ENCODE data around the gene RBM14.
"Not testable (repeated sequence)": the region's sequence is repeated elsewhere in the genome, so short reads cannot be mapped to it uniquely, and the experiment has no call there.

RBM14 gene

GRCh38 chr11:66586136-66586535 is 30.3 kb upstream of the RBM14 start:
- no peak for FAIRE-seq

GRCh38 chr11:66589315-66589714 is 27.1 kb upstream of the RBM14 start:
- FAIRE-seq; DNase-seq (ENCODE audit: insufficient read length): not testable (repeated sequence)

More at GRCh38 chr11:66586136-66586535, 30.3 kb upstream of the RBM14 start:
- TF ChIP-seq POLR2A (IDR thresholded peaks at IDR 0.05; ENCODE audit: low read depth, low read length) (no peak), TAF1 (IDR thresholded peaks at IDR 0.05; ENCODE audit: borderline replicate concordance, low read depth, low read length) (no peak), POLR2AphosphoS5 (IDR thresholded peaks at IDR 0.05; ENCODE audit: low read depth, low read length) (no peak)
- no peak for DNase-seq (ENCODE audit: insufficient read length)

GRCh38 chr11:66589996-66590675 is 26.3 kb upstream of the RBM14 start:
- no peak for DNase-seq (ENCODE audit: insufficient read length)

GRCh38 chr11:66591175-66591574 is 25.3 kb upstream of the RBM14 start:
- no peak for DNase-seq (ENCODE audit: insufficient read length)
- TF ChIP-seq POLR2AphosphoS5 (IDR thresholded peaks at IDR 0.05; ENCODE audit: low read depth, low read length) = no peak
- TF ChIP-seq TAF1 (IDR thresholded peaks at IDR 0.05; ENCODE audit: borderline replicate concordance, low read depth, low read length) = no peak
- no peak for TF ChIP-seq POLR2A (IDR thresholded peaks at IDR 0.05; ENCODE audit: low read depth, low read length)
- no peak for FAIRE-seq

More at GRCh38 chr11:66589996-66590675, 26.3 kb upstream of the RBM14 start:
- FAIRE-seq = no peak
- no peak for TF ChIP-seq POLR2AphosphoS5 (IDR thresholded peaks at IDR 0.05; ENCODE audit: low read depth, low read length)
- no peak for TF ChIP-seq POLR2A (IDR thresholded peaks at IDR 0.05; ENCODE audit: low read depth, low read length)
- no peak for TF ChIP-seq TAF1 (IDR thresholded peaks at IDR 0.05; ENCODE audit: borderline replicate concordance, low read depth, low read length)

GRCh38 chr11:66592457-66593302 is 23.8 kb upstream of the RBM14 start, which contains the start of the genes CCDC87 and CCS:
Gene CCDC87, minus strand, starts transcription at chr11:66593063. Its CDS starts 48 bp downstream, at chr11:66593015.
Gene CCS, plus strand, starts transcription at chr11:66593185. Its CDS starts 77 bp downstream, at chr11:66593262.
- peak; percentile 100 for DNase-seq (ENCODE audit: insufficient read length)
- peak; percentile 99 for FAIRE-seq
- TF ChIP-seq POLR2A (IDR thresholded peaks at IDR 0.05; ENCODE audit: low read depth, low read length) (peak; percentile 97), TAF1 (IDR thresholded peaks at IDR 0.05; ENCODE audit: borderline replicate concordance, low read depth, low read length) (peak; percentile 27; the same call in 1 of the 2 replicates), POLR2AphosphoS5 (IDR thresholded peaks at IDR 0.05; ENCODE audit: low read depth, low read length) (peak; percentile 96)

GRCh38 chr11:66593303-66593635 is 23.2 kb upstream of the RBM14 start:
- no peak for TF ChIP-seq POLR2A (IDR thresholded peaks at IDR 0.05; ENCODE audit: low read depth, low read length)
- no peak for TF ChIP-seq POLR2AphosphoS5 (IDR thresholded peaks at IDR 0.05; ENCODE audit: low read depth, low read length)
- no peak for TF ChIP-seq TAF1 (IDR thresholded peaks at IDR 0.05; ENCODE audit: borderline replicate concordance, low read depth, low read length)
- DNase-seq (ENCODE audit: insufficient read length) (no peak), FAIRE-seq (no peak)

GRCh38 chr11:66593650-66594049 is 22.8 kb upstream of the RBM14 start:
- FAIRE-seq = no peak
- no peak for DNase-seq (ENCODE audit: insufficient read length)
- TF ChIP-seq POLR2A (IDR thresholded peaks at IDR 0.05; ENCODE audit: low read depth, low read length) (no peak), POLR2AphosphoS5 (IDR thresholded peaks at IDR 0.05; ENCODE audit: low read depth, low read length) (no peak), TAF1 (IDR thresholded peaks at IDR 0.05; ENCODE audit: borderline replicate concordance, low read depth, low read length) (no peak)

- FAIRE-seq (no peak), DNase-seq (ENCODE audit: insufficient read length) (no peak)
- TF ChIP-seq POLR2AphosphoS5 (IDR thresholded peaks at IDR 0.05; ENCODE audit: low read depth, low read length) (no peak), TAF1 (IDR thresholded peaks at IDR 0.05; ENCODE audit: borderline replicate concordance, low read depth, low read length) (no peak), POLR2A (IDR thresholded peaks at IDR 0.05; ENCODE audit: low read depth, low read length) (no peak)
Observed at GRCh38 chr11:66595245-66595904, 21.1 kb upstream of the RBM14 start.

GRCh38 chr11:66598993-66599392 is 17.4 kb upstream of the RBM14 start:
- TF ChIP-seq POLR2AphosphoS5 (IDR thresholded peaks at IDR 0.05; ENCODE audit: low read depth, low read length) = no peak
- TF ChIP-seq POLR2A (IDR thresholded peaks at IDR 0.05; ENCODE audit: low read depth, low read length) = no peak
- TF ChIP-seq TAF1 (IDR thresholded peaks at IDR 0.05; ENCODE audit: borderline replicate concordance, low read depth, low read length) = no peak
- DNase-seq (ENCODE audit: insufficient read length) (no peak), FAIRE-seq (no peak)

GRCh38 chr11:66600219-66600618 is 16.2 kb upstream of the RBM14 start:
- DNase-seq (ENCODE audit: insufficient read length) (no peak), FAIRE-seq (no peak)
- no peak for TF ChIP-seq TAF1 (IDR thresholded peaks at IDR 0.05; ENCODE audit: borderline replicate concordance, low read depth, low read length)
- TF ChIP-seq POLR2AphosphoS5 (IDR thresholded peaks at IDR 0.05; ENCODE audit: low read depth, low read length) = no peak
- TF ChIP-seq POLR2A (IDR thresholded peaks at IDR 0.05; ENCODE audit: low read depth, low read length) = no peak

- FAIRE-seq (no peak), DNase-seq (ENCODE audit: insufficient read length) (no peak)
- no peak for TF ChIP-seq POLR2AphosphoS5 (IDR thresholded peaks at IDR 0.05; ENCODE audit: low read depth, low read length)
- no peak for TF ChIP-seq POLR2A (IDR thresholded peaks at IDR 0.05; ENCODE audit: low read depth, low read length)
- no peak for TF ChIP-seq TAF1 (IDR thresholded peaks at IDR 0.05; ENCODE audit: borderline replicate concordance, low read depth, low read length)
Observed at GRCh38 chr11:66600631-66601233, 15.7 kb upstream of the RBM14 start.

Data from GM12892 (cell line).